ENCODE data around the gene MARCHF10.
"Not testable (repeated sequence)": the region's sequence is repeated elsewhere in the genome, so short reads cannot be mapped to it uniquely, and the experiment has no call there.

MARCHF10 gene, protein sequence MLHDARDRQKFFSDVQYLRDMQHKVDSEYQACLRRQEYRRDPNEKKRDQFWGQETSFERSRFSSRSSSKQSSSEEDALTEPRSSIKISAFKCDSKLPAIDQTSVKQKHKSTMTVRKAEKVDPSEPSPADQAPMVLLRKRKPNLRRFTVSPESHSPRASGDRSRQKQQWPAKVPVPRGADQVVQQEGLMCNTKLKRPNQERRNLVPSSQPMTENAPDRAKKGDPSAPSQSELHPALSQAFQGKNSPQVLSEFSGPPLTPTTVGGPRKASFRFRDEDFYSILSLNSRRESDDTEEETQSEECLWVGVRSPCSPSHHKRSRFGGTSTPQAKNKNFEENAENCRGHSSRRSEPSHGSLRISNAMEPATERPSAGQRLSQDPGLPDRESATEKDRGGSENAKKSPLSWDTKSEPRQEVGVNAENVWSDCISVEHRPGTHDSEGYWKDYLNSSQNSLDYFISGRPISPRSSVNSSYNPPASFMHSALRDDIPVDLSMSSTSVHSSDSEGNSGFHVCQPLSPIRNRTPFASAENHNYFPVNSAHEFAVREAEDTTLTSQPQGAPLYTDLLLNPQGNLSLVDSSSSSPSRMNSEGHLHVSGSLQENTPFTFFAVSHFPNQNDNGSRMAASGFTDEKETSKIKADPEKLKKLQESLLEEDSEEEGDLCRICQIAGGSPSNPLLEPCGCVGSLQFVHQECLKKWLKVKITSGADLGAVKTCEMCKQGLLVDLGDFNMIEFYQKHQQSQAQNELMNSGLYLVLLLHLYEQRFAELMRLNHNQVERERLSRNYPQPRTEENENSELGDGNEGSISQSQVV

DNA sequence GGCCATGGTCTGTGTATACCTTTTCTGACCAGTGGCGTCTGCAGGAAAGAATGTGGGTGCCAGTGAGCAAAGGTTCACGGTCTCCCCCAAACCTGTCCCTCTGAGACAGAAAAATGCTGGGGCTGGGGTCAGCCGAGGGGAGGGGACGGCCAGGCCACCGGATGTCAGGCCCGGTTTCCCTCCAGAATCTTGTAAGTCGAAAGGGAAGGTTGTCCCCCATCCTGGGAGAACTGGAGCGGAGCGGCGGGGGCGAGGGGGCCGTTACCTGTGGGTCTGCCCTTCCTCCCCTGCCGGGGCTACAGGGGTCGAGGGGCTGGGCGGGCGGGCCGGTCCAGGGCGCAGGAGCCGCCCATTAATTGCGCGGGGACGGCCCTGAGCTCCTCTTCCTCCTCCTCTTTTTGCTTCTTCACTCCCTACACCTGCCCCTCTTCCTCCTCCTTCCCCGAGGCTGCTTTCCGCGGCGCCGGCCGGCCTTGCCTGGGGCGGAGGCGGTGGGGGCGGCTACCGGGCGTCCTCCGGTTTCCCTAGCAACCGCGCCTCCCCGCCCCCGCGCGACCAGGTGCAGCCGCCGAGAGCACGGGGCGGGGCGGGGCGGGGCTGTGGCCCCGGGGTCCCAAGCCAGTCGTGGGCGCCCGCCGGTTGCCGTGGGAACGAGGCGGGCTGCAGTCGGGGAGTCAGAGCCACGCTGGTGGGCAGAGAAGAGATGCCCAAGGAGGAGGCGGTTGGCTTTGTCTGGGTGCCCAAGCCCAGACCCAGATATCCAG, at the start of gene MARCHF10:
TSS of gene MARCHF10 (minus strand) at position 503 of the 764 bp plus-strand sequence. CDS start 6,579 bp downstream, outside the sequence.
- no peak for DNase-seq (ENCODE audit: low read depth)

GRCh38 chr17:62857526-62857925, 49.4 kb upstream of the MARCHF10 start:
- no peak for DNase-seq (ENCODE audit: low read depth)

DNA sequence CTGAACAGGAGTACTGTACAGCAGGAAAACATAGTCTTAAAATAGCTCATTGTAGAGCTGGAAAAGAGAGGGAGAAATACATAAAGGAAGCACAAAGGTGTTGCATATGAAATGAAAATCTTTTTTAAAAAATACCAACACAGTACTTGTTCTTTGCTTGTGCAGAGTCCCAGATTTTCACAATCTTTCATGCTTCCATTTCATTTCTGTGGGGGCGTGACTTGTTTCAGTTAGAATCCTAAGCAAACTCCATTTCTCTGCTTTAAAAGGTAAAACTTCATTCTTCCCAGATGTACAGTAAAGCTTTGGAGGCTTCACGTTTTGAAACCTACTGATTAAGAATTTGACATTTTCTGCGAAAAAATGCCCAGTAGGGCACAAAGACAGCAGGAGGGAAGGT, 48.5 kb upstream of the MARCHF10 start:
- DNase-seq (ENCODE audit: low read depth), result no peak

GRCh38 chr17:62855156-62855555, 47.0 kb upstream of the MARCHF10 start:
- no peak for DNase-seq (ENCODE audit: low read depth)

GRCh38 chr17:62854098-62854680, 46.1 kb upstream of the MARCHF10 start:
- no peak for DNase-seq (ENCODE audit: low read depth)

- DNase-seq (ENCODE audit: low read depth), result no peak
Observed at GRCh38 chr17:62852195-62852594, 44.1 kb upstream of the MARCHF10 start.

DNA sequence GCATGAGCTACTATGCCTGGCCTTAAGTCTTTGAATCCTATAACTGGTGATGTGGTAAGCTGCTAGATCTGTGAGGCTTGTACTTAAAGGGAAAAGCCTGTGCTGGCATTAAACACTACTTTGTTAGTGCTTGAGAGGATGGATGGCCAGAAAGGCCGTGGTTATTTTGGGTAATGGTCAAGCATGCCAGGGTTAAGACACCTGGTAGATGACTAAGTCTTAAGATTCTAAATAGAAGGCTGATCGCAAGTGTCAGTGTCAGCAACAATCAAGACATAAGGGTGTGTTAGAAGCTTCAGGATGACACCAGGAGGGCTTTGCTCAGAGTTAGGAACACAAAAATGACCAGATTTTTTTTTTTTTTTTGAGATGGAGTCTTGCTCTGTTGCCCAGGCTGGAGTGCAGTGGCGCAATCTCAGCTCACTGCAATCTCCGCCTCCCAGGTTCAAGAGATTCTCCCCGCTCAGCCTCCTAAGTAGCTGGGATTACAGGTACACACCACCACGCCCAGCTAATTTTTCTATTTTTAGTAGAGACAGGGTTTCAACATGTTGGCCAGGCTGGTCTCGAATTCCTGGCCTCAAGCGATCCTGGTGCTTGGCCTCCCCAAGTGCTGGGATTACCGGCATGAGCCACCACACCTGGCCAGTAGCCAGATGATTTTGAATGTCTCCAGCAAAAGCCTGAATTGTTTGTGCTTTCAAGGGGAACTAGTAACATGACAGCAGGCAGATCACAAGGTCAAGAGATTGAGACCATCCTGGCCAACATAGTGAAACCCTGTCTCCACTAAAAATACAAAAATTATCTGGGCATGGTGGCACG, 41.7 kb upstream of the MARCHF10 start:
- DNase-seq (ENCODE audit: low read depth), result not testable (repeated sequence)

DNA sequence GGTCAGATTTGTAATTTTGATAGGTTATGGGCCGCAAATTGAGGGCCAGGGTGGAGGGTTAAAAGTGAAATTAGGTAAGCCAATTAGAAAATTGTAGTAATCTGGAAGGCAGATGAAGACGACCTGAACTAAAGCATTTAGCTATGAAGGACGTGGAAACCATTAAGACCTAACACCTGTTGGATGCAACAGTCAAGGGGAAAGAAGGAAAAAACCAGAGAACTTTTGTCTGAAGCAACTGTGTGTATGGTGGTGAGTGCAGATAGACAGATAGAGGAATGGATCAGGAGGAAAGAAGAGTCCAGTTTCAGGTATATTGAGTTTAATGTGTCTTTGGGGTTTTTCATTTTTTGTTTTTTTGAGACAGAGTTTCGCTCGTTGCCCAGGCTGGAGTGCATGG, 40.2 kb upstream of the MARCHF10 start:
- no peak for DNase-seq (ENCODE audit: low read depth)

- DNase-seq (ENCODE audit: low read depth), result no peak
Observed at GRCh38 chr17:62847426-62847825, 39.3 kb upstream of the MARCHF10 start.

GRCh38 chr17:62840871-62841270, 32.8 kb upstream of the MARCHF10 start:
- no peak for DNase-seq (ENCODE audit: low read depth)

- not testable (repeated sequence) for DNase-seq (ENCODE audit: low read depth)
Observed at GRCh38 chr17:62833816-62834215, 25.7 kb upstream of the MARCHF10 start.

DNA sequence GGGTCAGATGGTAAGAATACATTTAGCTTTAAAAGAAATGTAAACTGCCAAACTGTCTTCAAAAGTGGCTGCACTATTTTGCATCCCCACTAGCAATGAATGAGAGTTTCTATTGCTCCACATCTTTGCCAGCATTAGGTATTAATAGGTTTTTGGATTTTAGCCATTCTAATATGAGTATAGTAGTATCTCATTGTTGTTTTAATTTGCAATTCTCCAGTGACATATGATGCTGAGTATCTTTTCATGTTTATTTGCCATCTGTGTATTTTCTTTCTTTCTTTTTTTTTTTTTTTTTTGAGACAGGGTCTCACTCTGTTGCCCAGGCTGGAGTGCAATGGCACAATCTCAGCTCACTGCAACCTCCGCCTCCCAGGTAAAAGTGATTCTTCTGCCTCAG, 24.3 kb upstream of the MARCHF10 start:
- DNase-seq (ENCODE audit: low read depth), result no peak

- DNase-seq (ENCODE audit: low read depth), result not testable (repeated sequence)
Observed at GRCh38 chr17:62831066-62831465, 23.0 kb upstream of the MARCHF10 start.

- peak; percentile 95 for DNase-seq (ENCODE audit: low read depth)
Observed at GRCh38 chr17:62827746-62828485, 19.8 kb upstream of the MARCHF10 start.

DNA sequence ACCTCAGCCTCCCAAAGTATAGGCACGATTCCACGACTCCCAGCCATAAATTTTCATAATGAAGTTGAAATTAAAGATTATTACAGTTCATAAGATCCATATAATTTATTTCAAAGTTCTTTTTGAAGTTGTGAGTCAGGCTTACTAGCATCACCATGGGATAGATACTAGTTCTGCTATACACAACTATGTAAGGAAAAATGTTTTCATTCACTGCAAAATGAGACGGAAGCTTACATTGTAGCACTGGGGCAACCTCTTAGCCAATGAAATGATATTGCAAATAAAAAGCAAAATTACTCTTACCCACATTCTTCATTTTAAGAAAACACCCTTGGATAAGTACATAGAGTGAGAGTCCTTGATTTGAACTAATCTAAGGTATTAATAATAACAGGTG, 18.8 kb upstream of the MARCHF10 start:
- DNase-seq (ENCODE audit: low read depth), result no peak

GRCh38 chr17:62825182-62825581, 17.1 kb upstream of the MARCHF10 start:
- DNase-seq (ENCODE audit: low read depth), result no peak

DNA sequence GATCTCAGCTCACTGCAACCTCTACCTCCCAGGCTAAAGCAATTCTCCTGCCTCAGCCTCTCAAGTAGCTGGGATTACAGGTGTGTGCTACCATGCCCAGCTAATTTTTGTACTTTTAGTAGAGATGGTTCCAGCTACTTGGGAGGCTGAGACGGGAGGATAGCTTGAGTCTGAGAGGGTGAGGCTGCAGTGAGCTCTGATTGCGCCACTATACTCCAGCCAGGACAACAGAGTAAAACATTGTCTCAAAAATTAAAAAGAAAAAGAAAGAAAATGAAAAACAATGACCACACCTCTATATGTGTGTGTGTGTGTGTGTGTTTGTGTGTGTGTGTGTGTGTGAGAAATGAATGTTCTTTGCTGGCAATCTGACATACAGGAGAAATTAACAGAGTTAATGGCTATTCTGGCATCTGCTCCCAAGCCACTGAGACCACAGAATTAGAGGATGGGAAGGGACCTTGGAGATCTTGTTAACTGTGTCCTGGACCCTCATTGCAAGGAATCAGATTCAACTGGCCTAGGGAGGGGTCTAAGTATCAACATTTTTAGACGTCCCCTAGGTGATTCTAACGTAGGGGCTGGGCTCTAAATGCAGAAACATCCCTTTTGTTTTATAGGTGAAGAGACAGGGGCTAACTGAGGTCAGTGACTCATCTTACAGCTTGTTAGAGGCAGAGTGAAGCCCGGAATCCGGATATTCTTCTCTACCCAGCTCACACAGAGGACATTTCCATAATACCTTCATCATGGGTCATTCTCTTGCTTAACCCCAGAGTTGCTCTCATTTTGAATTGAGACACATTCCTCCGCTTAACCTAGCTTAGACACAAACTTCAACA, 16.4 kb upstream of the MARCHF10 start:
- DNase-seq (ENCODE audit: low read depth), result peak; percentile 99

DNA sequence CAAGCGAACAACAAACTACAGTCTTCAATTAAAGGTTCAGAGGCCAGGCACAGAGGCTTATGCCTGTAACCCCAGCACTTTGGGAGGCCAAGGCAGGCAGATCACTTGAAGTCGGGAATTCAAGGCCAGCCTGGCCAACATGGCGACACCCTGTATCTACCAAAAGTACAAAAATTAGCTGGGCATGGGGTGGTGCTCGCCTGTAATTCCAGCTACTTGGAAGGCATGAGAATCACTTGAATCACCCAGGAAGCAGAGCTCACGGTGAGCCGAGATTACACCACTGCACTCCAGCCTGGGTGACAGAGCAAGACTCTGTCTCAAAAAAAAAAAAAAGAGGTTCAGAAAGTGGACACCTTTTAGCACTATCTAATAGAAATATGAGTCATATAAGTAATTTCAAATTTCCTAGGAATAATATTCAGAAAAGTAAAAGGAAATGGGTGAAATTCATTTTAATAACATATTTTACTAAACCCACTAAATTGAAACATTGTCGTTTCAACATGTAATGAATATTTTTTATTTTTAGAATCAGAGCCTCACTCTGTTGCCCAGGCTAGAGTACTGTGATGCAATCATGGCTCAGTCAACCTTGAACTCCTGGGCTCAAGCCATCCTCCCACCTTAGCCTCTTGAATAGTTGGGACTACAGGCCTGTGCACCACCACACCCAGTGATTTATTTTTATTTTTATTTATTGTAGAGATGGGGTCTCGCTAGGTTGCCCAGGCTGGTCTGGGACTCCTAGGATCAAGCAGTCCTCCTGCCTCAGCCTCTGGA, 15.2 kb upstream of the MARCHF10 start:
- peak; percentile 67 for DNase-seq (ENCODE audit: low read depth)

All from amniotic epithelial cell (primary cell).